UCSD-AML1 (cell line): ENCODE data around the gene CEBPE.

ENCODE experiments used
- DNase-seq: peaks from one replicate; lab custom pipeline; 2025; ENCODE audit not compliant: unreplicated experiment; lab: John Stamatoyannopoulos, UW

The CEBPE gene

GRCh38 chr14:23085458-23085857 lies 33.6 kb downstream of the CEBPE start:
- no peak for DNase-seq

GRCh38 chr14:23080474-23080873 lies 38.6 kb downstream of the CEBPE start:
- no peak for DNase-seq

GRCh38 chr14:23079716-23080115 lies 39.3 kb downstream of the CEBPE start:
- DNase-seq, result no peak

- no peak for DNase-seq
Measured at GRCh38 chr14:23078692-23079116, 40.4 kb downstream of the CEBPE start.

GRCh38 chr14:23077962-23078361 lies 41.1 kb downstream of the CEBPE start:
- DNase-seq, result no peak

GRCh38 chr14:23076785-23077408 lies 42.2 kb downstream of the CEBPE start:
- no peak for DNase-seq

GRCh38 chr14:23074906-23075305 lies 44.1 kb downstream of the CEBPE start:
- DNase-seq, result no peak

- DNase-seq, result no peak
Measured at GRCh38 chr14:23071921-23072539, 47.0 kb downstream of the CEBPE start.

GRCh38 chr14:23071244-23071920 lies 47.7 kb downstream of the CEBPE start:
- no peak for DNase-seq

- no peak for DNase-seq
Measured at GRCh38 chr14:23070262-23071129, 48.6 kb downstream of the CEBPE start.

GRCh38 chr14:23069413-23069806 lies 49.6 kb downstream of the CEBPE start:
- no peak for DNase-seq

GRCh38 chr14:23068789-23069412 lies 50.2 kb downstream of the CEBPE start:
- no peak for DNase-seq

GRCh38 chr14:23067847-23068788 lies 50.9 kb downstream of the CEBPE start:
- DNase-seq, result no peak
